ENCODE measurements around the gene NT5DC3. TPM values are rescaled to one million over a fixed set of nuclear protein-coding genes. Genes with fewer than 3 reads are reported as not detected.

Gene NT5DC3
- total and polyA plus RNA-seq, 2 donors (not counting 3 experiments of a cell fraction or from before 2014, with no cell fraction given): 1.5 to 6.7 TPM

- ChIA-PET POLR2A (no interaction called here), CTCF (no interaction called here)
- H4K20me1 ChIP-seq (replicated peaks; ENCODE audit: control insufficient read depth, extremely low read depth, insufficient read depth, low read length): no peaks in the 10 kb centered on the region
- BruUV-seq (replicated peaks): no TSS peak
- H3K9me1 ChIP-seq (replicated peaks; ENCODE audit: control insufficient read depth, extremely low read depth, insufficient read depth, low read length): no peaks in the 10 kb centered on the region
- TF ChIP-seq CTCF (IDR thresholded peaks at IDR 0.05; ENCODE audit: extremely low read depth in 1 of 2, insufficient read depth in 1 of 2, low read depth in 1 of 2, low read length in 2 of 2) (no peak), POLR2AphosphoS5 (IDR thresholded peaks at IDR 0.05; ENCODE audit: insufficient read depth, low read depth, low read length) (no peak), POLR2A (IDR thresholded peaks at IDR 0.05; ENCODE audit: low read depth, low read length) (no peak), GATA2 (IDR thresholded peaks at IDR 0.05; ENCODE audit: insufficient read depth, insufficient read length, low read depth, low read length) (no peak), EZH2 (IDR thresholded peaks at IDR 0.05; ENCODE audit: borderline replicate concordance, low read depth, low read length, severe bottlenecking) (no peak), MYC (IDR thresholded peaks at IDR 0.05; ENCODE audit: low read depth, low read length) (no peak), JUN (IDR thresholded peaks at IDR 0.05; ENCODE audit: borderline replicate concordance, insufficient read depth, insufficient read length, low read depth) (no peak), FOS (IDR thresholded peaks at IDR 0.05; ENCODE audit: borderline replicate concordance, insufficient read depth, low read length) (no peak), MAX (IDR thresholded peaks at IDR 0.05; ENCODE audit: insufficient read depth, insufficient read length) (no peak)
- no peaks in the 10 kb centered on the region for H3K79me2 ChIP-seq (ENCODE audit: control insufficient read depth, insufficient read depth, low read length)
- no peaks in the 10 kb centered on the region for H3K27me3 ChIP-seq (ENCODE audit: control insufficient read depth in 2 of 2, insufficient read depth in 2 of 2, low read length in 2 of 2)
- no peaks in the 10 kb centered on the region for H3K36me3 ChIP-seq (ENCODE audit: control insufficient read depth in 2 of 2, extremely low read depth in 1 of 2, insufficient read depth in 2 of 2, low read length in 2 of 2)
- no peaks in the 10 kb centered on the region for H3K4me1 ChIP-seq (ENCODE audit: control insufficient read depth, extremely low read depth, insufficient read depth, low read length)
- H3K4me3 ChIP-seq (replicated peaks in 1 of 3; ENCODE audit: insufficient read depth in 1 of 3, low read depth in 1 of 3, low read length in 3 of 3): no peak overlapping the region
- FAIRE-seq: no peak
- no peak overlapping the region for H3K9ac ChIP-seq (replicated peaks; ENCODE audit: extremely low read depth, insufficient read depth, low read length)
- DNase-seq (ENCODE audit: low read depth, low spot score): no peak
- H2AFZ ChIP-seq (ENCODE audit: low read depth, low read length): no peak overlapping the region
- H3K4me2 ChIP-seq (ENCODE audit: insufficient read depth, low read length): no peak overlapping the region
- no peak overlapping the region for H3K27ac ChIP-seq (ENCODE audit: insufficient read depth, low read depth, low read length)
- intact Hi-C loops (cut with micrococcal nuclease) (no loop called here), dilution Hi-C loops (cut with MboI; ENCODE audit: extremely low pct_ligation_motif_present, low sequenced_read_pairs) (no loop called here)
- no peaks in the 10 kb centered on the region for H3K9me3 ChIP-seq (replicated peaks; ENCODE audit: control insufficient read depth, insufficient read depth, low read length)
Observed at GRCh38 chr12:103745962-103746361, 95.1 kb downstream of the NT5DC3 start.

Measured in endothelial cell of umbilical vein (primary cell).